Lower leg skin (tissue), 3 donors: ENCODE data around the gene CDAN1.

Experiments
- CTCF ChIP-seq, 3 donors: fragments of 450-650 bp; IDR thresholded peaks; one replicate each; pipeline ENCODE4 v1.5.1; 2016; ENCODE audit warnings: antibody characterized with exemption in 3 of 3, mild to moderate bottlenecking in 3 of 3, moderate library complexity in 2 of 3
- POLR2A ChIP-seq, 2 donors: fragments of 450-650 bp; IDR thresholded peaks; one replicate each; pipeline ENCODE4 v1.6.1; 2016 to 2017; ENCODE audit warnings: antibody characterized with exemption in 2 of 2, mild to moderate bottlenecking in 1 of 2, moderate library complexity in 1 of 2

- TF ChIP-seq CTCF (IDR thresholded peaks at IDR 0.05) (no peak), POLR2A (IDR thresholded peaks at IDR 0.05) (no peak)
Measured at GRCh38 chr15:42772901-42773300, 36.0 kb upstream of the CDAN1 start.
